C1 segment of cervical spinal cord (tissue), 14 donors: ENCODE results near the gene PDZRN3.

Source experiments
- DNase-seq, 14 donors: peaks; one replicate each; lab custom pipeline; 2025; lab: John Stamatoyannopoulos, UW

PDZRN3 gene

GRCh38 chr3:73393005-73393404 lies 231.7 kb downstream of the PDZRN3 start:
- no peak for DNase-seq

DNA sequence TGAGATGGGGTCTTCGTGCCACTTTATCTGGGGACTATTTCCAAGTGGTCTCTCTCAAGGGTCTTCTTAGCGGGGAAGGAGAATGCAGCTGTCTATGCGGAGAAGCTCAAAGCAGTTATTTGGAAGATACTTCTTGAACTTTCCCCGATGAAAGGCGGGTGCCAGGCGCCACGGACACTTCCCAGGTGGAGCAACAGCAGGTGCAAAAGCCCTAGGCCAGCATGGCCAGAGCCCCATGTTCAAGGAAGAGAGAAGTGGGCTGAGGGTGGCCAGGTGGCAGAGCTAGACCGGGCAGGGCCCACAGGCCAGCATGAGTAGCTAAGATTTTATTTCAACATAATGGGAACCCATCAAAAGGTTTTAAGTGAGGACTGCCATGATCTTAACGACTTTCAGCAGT lies 232.8 kb downstream of the PDZRN3 start:
- DNase-seq: no peak

GRCh38 chr3:73389928-73390327 lies 234.8 kb downstream of the PDZRN3 start:
- DNase-seq: no peak

GRCh38 chr3:73389117-73389813 lies 235.5 kb downstream of the PDZRN3 start:
- no peak for DNase-seq

GRCh38 chr3:73385568-73385967 lies 239.2 kb downstream of the PDZRN3 start:
- no peak for DNase-seq

DNA sequence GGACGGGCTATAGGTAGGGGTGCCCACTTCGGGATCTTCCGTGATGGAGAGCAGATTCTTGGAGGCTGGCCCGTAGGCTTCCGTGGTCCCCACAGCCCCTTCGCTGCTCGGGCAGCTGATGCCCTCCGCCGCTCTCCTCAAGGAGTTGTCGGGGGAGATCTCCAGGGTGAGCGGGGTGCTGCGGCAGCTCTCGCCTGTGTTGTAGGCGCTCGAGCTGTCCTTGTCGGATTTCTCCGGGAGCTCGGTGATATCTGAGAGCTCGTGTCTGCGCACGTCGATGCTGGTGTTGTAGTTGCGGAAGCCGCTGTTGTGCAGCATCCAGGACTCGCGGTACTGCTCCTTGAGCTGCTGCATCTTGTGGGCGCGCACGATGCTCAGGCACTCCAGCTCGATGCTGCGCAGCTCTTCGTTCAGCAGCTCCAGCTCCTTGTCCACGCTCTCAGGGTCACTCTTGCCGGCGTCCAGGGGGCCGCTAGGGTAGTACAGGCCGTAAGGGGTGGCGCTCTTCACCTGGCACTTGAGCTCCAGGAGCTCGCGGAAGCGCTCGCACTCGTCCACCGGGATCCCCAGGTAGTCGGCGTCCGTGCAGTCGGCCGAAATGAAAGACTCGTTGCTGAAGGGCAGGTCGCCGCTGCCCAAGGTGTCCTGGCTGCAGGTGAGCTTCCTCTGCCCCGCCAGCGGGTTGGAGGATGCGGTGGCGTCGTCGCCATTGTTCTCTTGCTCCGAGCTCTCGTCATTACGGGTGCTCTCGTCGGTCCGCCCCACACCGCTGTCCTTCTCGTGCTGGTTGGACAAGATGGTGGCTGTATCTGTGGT lies 240.4 kb downstream of the PDZRN3 start:
- DNase-seq: no peak

GRCh38 chr3:73383470-73384049 lies 241.2 kb downstream of the PDZRN3 start:
- no peak for DNase-seq

DNA sequence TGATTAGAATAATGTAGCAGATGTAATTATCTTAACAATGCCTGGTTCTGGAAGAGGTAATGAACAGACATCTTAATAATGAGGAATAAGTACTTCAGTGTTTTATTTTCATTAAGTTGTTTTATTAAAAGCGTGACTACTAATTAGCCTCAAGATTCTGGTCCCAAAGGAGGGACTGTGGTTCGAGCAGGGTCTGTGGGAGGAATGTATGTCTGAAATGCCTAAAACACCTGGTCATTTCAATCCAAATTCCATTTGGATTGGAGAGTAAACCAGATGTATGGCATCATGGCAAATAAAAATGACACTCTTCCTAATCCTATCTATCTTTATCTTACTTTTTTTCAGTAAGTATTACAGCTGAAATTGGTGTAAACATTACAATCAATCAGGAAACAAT lies 243.2 kb downstream of the PDZRN3 start:
- no peak for DNase-seq

- no peak for DNase-seq
These were observed 243.8 kb downstream of the PDZRN3 start for GRCh38 chr3:73380735-73381532.

DNA sequence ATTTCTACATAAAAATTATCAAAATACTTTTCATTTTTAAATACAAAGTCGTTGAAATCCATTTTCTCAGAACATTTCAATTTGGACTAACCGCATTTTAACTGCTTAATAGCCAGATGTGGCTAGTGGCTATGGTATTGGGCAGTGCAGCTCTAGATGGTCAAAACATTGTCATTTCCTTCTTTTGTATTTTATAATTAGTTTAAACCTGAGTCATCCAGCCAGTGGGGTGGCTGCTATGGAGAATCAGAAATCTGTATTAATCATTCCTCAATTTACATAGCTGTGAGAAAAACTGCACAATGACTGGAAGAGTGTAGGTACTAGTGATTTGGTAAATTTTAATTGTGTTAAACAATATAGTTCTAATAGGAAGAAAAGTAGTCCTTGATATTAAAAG lies 245.3 kb downstream of the PDZRN3 start:
- DNase-seq: no peak

GRCh38 chr3:73378207-73378606 lies 246.5 kb downstream of the PDZRN3 start:
- DNase-seq: no peak

GRCh38 chr3:73365756-73366397 lies 258.9 kb downstream of the PDZRN3 start:
- DNase-seq: peak in 11 of 14 donors; percentile 9 to 62 (median 41)

- no peak for DNase-seq
These were observed 260.2 kb downstream of the PDZRN3 start for GRCh38 chr3:73364517-73364916.

- no peak for DNase-seq
These were observed 261.6 kb downstream of the PDZRN3 start for GRCh38 chr3:73363093-73363492.

DNA sequence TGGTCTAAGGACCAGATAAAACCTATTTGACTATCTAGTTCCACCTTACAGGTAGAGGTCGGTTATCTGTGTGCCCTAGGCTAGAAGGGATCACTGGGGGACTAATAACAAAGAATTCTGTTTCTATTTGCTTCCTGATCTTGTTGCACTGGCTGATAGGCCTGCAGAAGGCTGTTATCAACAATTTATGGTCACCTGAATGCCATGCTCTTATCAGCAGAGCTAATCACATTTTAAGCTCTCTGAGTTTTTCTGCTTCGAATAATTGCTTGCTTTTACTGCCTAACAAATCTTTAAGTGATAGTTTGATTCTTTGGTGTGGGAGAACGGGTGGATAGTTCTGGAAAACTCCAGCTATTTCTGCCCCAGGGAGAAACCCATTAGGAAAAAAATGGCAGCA lies 263.1 kb downstream of the PDZRN3 start:
- no peak for DNase-seq

- no peak for DNase-seq
These were observed 271.0 kb downstream of the PDZRN3 start for GRCh38 chr3:73353649-73354217.

GRCh38 chr3:73352841-73353645 lies 271.7 kb downstream of the PDZRN3 start:
- DNase-seq: no peak

GRCh38 chr3:73351423-73352071 lies 273.2 kb downstream of the PDZRN3 start:
- DNase-seq: no peak

- no peak for DNase-seq
These were observed 273.7 kb downstream of the PDZRN3 start for GRCh38 chr3:73350996-73351395.

GRCh38 chr3:73349657-73350056 lies 275.1 kb downstream of the PDZRN3 start:
- DNase-seq: no peak
